ENCODE results near the gene GNG8.

The GNG8 gene

GRCh38 chr19:46587861-46588260 is 48.1 kb downstream of the GNG8 start:
- TF ChIP-seq CTCF (IDR thresholded peaks at IDR 0.05; ENCODE audit: low read depth, low read length, missing control alignments) = no peak
- in situ Hi-C loops (cut with HindIII; ENCODE audit: low sequenced_read_pairs) = no loop called here
- DNase-seq (ENCODE audit: low read depth) = no peak
- no peak overlapping the region for H3K4me3 ChIP-seq (ENCODE audit: low read depth, low read length)

GRCh38 chr19:46586294-46586693 is 49.7 kb downstream of the GNG8 start:
- no peak for TF ChIP-seq CTCF (IDR thresholded peaks at IDR 0.05; ENCODE audit: low read depth, low read length, missing control alignments)
- in situ Hi-C loops (cut with HindIII; ENCODE audit: low sequenced_read_pairs) = no loop called here
- DNase-seq (ENCODE audit: low read depth) = no peak
- H3K4me3 ChIP-seq (ENCODE audit: low read depth, low read length) = no peak overlapping the region

GRCh38 chr19:46585539-46585938 is 50.5 kb downstream of the GNG8 start:
- no peak overlapping the region for H3K4me3 ChIP-seq (ENCODE audit: low read depth, low read length)
- TF ChIP-seq CTCF (IDR thresholded peaks at IDR 0.05; ENCODE audit: low read depth, low read length, missing control alignments) = no peak
- DNase-seq (ENCODE audit: low read depth) = no peak
- in situ Hi-C loops (cut with HindIII; ENCODE audit: low sequenced_read_pairs) = no loop called here

All from astrocyte of the cerebellum (primary cell).